ENCODE measurements around the gene TMEM121B. TPM values are rescaled to one million over a fixed set of nuclear protein-coding genes. Genes with fewer than 3 reads are reported as not detected.

TMEM121B gene
- polyA plus RNA-seq, 3 donors = 1.4 to 3.2 (median 1.9) TPM

DNA sequence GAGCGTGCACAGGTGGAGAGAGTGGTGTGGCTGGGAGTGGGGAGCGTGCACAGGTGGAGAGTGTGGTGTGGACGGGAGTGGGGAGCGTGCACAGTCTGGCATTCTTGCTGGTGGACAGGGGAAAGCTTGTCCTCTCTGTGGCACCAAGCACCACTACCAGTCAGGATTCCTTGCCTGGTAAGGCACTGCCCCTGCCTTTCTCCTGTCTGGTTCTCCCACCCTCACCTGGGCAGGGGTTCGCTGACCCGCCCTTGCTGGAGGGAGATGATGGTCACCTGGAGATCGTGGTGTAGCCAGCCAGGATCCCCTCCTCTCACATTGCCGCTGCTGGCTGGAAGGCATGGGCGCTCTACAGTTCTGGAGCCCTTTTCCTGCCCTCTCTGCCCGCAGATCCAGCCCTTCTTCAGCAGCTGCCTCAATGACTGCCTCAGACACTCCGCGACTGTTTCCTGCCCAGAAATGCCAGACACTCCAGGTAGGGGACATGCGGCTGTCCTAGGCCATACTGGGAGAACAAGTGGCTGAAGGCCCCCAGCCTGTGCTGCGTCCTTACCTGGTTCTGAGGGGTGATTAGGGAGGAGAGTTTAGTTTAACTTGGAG lies 16.7 kb downstream of the TMEM121B start:
- TF ChIP-seq, protein P1, sequence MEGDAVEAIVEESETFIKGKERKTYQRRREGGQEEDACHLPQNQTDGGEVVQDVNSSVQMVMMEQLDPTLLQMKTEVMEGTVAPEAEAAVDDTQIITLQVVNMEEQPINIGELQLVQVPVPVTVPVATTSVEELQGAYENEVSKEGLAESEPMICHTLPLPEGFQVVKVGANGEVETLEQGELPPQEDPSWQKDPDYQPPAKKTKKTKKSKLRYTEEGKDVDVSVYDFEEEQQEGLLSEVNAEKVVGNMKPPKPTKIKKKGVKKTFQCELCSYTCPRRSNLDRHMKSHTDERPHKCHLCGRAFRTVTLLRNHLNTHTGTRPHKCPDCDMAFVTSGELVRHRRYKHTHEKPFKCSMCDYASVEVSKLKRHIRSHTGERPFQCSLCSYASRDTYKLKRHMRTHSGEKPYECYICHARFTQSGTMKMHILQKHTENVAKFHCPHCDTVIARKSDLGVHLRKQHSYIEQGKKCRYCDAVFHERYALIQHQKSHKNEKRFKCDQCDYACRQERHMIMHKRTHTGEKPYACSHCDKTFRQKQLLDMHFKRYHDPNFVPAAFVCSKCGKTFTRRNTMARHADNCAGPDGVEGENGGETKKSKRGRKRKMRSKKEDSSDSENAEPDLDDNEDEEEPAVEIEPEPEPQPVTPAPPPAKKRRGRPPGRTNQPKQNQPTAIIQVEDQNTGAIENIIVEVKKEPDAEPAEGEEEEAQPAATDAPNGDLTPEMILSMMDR (IDR thresholded peaks at IDR 0.05) = no peak
- WGBS (ENCODE audit: insufficient coverage) = 79% methylated on average over 7 of the region's 14 CpGs
- H3K9me3 ChIP-seq (replicated peaks in 1 of 2; ENCODE audit: control insufficient read depth in 1 of 2, insufficient read depth in 1 of 2, low read length in 2 of 2) = no peaks in the 10 kb centered on the region
- intact Hi-C loops (cut with micrococcal nuclease) = loop anchor here (10.0 kb wide), 2 partner anchors 140 to 670 kb away; partner anchors contain the start of gene BID (in 1 of the 2)
- H3K36me3 Mint-ChIP-seq = peaks cover 73 to 90% of the 10 kb centered on the region in 2 donors
- H4K20me1 ChIP-seq (ENCODE audit: insufficient read depth, low read length) = peaks cover 77% of the 10 kb centered on the region
- H3K27me3 ChIP-seq (ENCODE audit: control insufficient read depth in 2 of 2, insufficient read depth in 2 of 2, low read length in 2 of 2) = no peaks in the 10 kb centered on the region
- H3K4me1 Mint-ChIP-seq = peaks cover 85% of the 10 kb centered on the region
- no peak for DNase-seq
- peak overlapping the region; percentile 81 to 97 (median 93) for H3K27ac Mint-ChIP-seq
- H3K27me3 Mint-ChIP-seq (ENCODE audit: low read depth in 3 of 3) = peaks cover 0 to 2% (median 0%) of the 10 kb centered on the region in 3 donors
- H3K4me3 Mint-ChIP-seq = no peak overlapping the region
- H3K36me3 ChIP-seq (replicated peaks in 1 of 2; ENCODE audit: control insufficient read depth in 1 of 2, insufficient read depth in 2 of 2, low read length in 2 of 2) = peaks cover 87 to 92% of the 10 kb centered on the region in 2 donors
- H3K9ac ChIP-seq (ENCODE audit: insufficient read depth, low read length, poor library complexity, severe bottlenecking) = no peak overlapping the region
- peaks cover 0 to 2% (median 0%) of the 10 kb centered on the region in 7 donors for H3K9me3 Mint-ChIP-seq
- H2AFZ ChIP-seq (ENCODE audit: insufficient read depth, low read depth, low read length, poor library complexity, severe bottlenecking) = no peak overlapping the region
- peaks cover 81% of the 10 kb centered on the region for H3K79me2 ChIP-seq (ENCODE audit: insufficient read depth, low read length)
- H3K27ac ChIP-seq (ENCODE audit: low read depth in 1 of 2, low read length in 2 of 2) = peak overlapping the region; percentile 75 to 85
- peak overlapping the region; percentile 12 for H3K4me2 ChIP-seq (replicated peaks; ENCODE audit: extremely low read depth, low read length, poor library complexity, severe bottlenecking)
- peak overlapping the region in 1 of 3 experiments; percentile 65 for H3K4me3 ChIP-seq (replicated peaks in 1 of 3; ENCODE audit: low read depth in 2 of 3, low read length in 3 of 3)
- H3K4me1 ChIP-seq (ENCODE audit: control insufficient read depth in 1 of 2, insufficient read depth in 2 of 2, low read length in 2 of 2) = peaks cover 99 to 100% of the 10 kb centered on the region in 2 donors

DNA sequence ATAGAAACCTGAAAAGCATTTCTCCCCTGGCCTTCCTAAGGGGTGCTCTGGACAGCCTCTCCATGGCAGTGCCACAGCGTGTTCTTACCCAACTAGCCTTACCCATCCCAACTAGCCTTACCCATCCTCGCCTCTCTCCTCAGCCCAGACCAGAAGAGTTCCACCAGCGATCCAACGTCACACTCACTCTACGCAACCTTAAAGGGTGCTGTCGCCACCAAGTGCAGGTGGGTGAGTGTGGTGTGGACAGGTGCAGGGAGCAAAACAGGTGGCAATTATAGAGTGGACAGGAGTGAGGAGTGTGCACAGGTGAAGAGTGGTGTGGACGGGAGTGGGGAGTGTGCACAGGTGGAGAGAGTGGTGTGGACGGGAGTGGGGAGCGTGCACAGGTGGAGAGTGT lies 17.8 kb downstream of the TMEM121B start:
- no peak overlapping the region for H3K9ac ChIP-seq (ENCODE audit: insufficient read depth, low read length, poor library complexity, severe bottlenecking)
- H3K4me3 ChIP-seq (replicated peaks in 1 of 3; ENCODE audit: low read depth in 2 of 3, low read length in 3 of 3) = peak overlapping the region in 1 of 3 experiments; percentile 22
- WGBS (ENCODE audit: insufficient coverage) = 97% methylated on average over 6 of the region's 9 CpGs
- peaks cover 0 to 2% (median 0%) of the 10 kb centered on the region in 3 donors for H3K27me3 Mint-ChIP-seq (ENCODE audit: low read depth in 3 of 3)
- H2AFZ ChIP-seq (ENCODE audit: insufficient read depth, low read depth, low read length, poor library complexity, severe bottlenecking) = no peak overlapping the region
- peaks cover 80 to 91% of the 10 kb centered on the region in 2 donors for H3K36me3 Mint-ChIP-seq
- no peaks in the 10 kb centered on the region for H3K27me3 ChIP-seq (ENCODE audit: control insufficient read depth in 2 of 2, insufficient read depth in 2 of 2, low read length in 2 of 2)
- DNase-seq = no peak
- peaks cover 94% of the 10 kb centered on the region for H3K4me1 Mint-ChIP-seq
- intact Hi-C loops (cut with micrococcal nuclease) = loop anchor here (10.0 kb wide), 2 partner anchors 141 to 671 kb away; partner anchors contain the start of gene BID (in 1 of the 2)
- peak overlapping the region; percentile 47 to 94 (median 78) for H3K27ac Mint-ChIP-seq
- H3K79me2 ChIP-seq (ENCODE audit: insufficient read depth, low read length) = peaks cover 80% of the 10 kb centered on the region
- H3K4me1 ChIP-seq (ENCODE audit: control insufficient read depth in 1 of 2, insufficient read depth in 2 of 2, low read length in 2 of 2) = peaks cover 100% of the 10 kb centered on the region in 2 donors
- H3K9me3 ChIP-seq (replicated peaks in 1 of 2; ENCODE audit: control insufficient read depth in 1 of 2, insufficient read depth in 1 of 2, low read length in 2 of 2) = no peaks in the 10 kb centered on the region
- peak overlapping the region; percentile 62 to 80 for H3K27ac ChIP-seq (ENCODE audit: low read depth in 1 of 2, low read length in 2 of 2)
- no peak overlapping the region for H3K4me3 Mint-ChIP-seq
- peaks cover 74% of the 10 kb centered on the region for H4K20me1 ChIP-seq (ENCODE audit: insufficient read depth, low read length)
- peaks cover 85 to 91% of the 10 kb centered on the region in 2 donors for H3K36me3 ChIP-seq (replicated peaks in 1 of 2; ENCODE audit: control insufficient read depth in 1 of 2, insufficient read depth in 2 of 2, low read length in 2 of 2)
- H3K9me3 Mint-ChIP-seq = peaks cover 0 to 2% (median 0%) of the 10 kb centered on the region in 7 donors
- TF ChIP-seq, protein P1 (IDR thresholded peaks at IDR 0.05) = no peak
- H3K4me2 ChIP-seq (replicated peaks; ENCODE audit: extremely low read depth, low read length, poor library complexity, severe bottlenecking) = peak overlapping the region; percentile 7

All from CD14-positive monocyte (primary cell).